MM.1S (cell line): ENCODE measurements around the gene PPP1R1C.

Source experiments
- EZH2 ChIP-seq: fragments of 300-600 bp; sonication (generic); optimal IDR thresholded peaks from 2 replicates; pipeline ENCODE3; 2017; ENCODE audit warnings: low read depth, mild to moderate bottlenecking, antibody characterized with exemption, low read length, mixed read lengths
- TF ChIP-seq, protein P1 (sequence below): fragments of 300-600 bp; sonication (generic); IDR thresholded peaks from 2 replicates; pipeline ENCODE4 v1.5.1; 2016; ENCODE audit warnings: antibody characterized with exemption, low read length, mixed read lengths

DNA sequence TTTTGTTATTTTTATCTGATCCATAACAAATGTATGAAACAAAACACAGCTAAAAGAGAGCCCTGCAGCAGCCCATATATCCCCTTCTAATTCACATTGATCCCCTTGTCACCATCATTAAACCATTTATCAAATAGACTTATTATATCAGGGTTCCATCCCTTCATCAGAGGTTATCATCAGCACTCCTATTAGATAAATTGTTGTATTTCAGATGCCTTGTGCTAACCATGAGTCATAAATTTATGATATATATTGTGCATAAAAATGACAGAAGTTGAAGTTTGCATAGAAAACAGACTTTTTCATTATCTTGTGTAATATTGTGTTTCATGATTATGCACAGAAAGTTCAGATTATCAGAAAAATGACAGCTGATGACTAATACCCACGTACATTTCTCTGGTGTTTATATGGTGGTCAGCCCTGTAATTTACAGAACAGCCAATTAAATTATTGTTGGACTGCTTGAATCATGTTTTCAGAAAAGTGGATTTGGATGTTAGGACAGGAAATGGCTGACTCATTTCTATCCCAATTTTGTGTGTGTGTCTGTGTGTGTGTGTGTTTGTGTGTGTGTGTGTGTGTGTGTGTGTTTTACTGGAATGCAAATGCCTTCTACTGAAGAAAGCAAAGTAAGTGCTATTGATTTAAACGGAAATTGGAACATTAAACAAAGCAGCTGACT lies 80.9 kb downstream of the PPP1R1C start:
- TF ChIP-seq, protein P1, sequence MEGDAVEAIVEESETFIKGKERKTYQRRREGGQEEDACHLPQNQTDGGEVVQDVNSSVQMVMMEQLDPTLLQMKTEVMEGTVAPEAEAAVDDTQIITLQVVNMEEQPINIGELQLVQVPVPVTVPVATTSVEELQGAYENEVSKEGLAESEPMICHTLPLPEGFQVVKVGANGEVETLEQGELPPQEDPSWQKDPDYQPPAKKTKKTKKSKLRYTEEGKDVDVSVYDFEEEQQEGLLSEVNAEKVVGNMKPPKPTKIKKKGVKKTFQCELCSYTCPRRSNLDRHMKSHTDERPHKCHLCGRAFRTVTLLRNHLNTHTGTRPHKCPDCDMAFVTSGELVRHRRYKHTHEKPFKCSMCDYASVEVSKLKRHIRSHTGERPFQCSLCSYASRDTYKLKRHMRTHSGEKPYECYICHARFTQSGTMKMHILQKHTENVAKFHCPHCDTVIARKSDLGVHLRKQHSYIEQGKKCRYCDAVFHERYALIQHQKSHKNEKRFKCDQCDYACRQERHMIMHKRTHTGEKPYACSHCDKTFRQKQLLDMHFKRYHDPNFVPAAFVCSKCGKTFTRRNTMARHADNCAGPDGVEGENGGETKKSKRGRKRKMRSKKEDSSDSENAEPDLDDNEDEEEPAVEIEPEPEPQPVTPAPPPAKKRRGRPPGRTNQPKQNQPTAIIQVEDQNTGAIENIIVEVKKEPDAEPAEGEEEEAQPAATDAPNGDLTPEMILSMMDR, result no peak
- TF ChIP-seq EZH2, result no peak
